DND-41 (cell line): ENCODE data around the gene MOB3C.

Experiments used
- ATAC-seq: fragments of 200-7000 bp; cut with Tn5 transposase; 3 replicates; pipeline ENCODE4 v1.9.1; 2021; ENCODE audit warnings: low read depth; ENCODE audit not compliant: insufficient read depth
- DNase-seq: peaks from one replicate; pipeline ENCODE4 v3.0.0-alpha.2; 2020
- H2AFZ ChIP-seq: 2 replicates; pipeline ENCODE4 v1.6.0; 2012; ENCODE audit warnings: low read depth, low read length
- H3K27ac ChIP-seq: 2 replicates; pipeline ENCODE4 v1.5.1; 2012; ENCODE audit warnings: low read length, inconsistent platforms
- H3K27me3 ChIP-seq: fragments of 200-600 bp; sonication (generic); 2 replicates; pipeline ENCODE4 v1.6.0; 2012; ENCODE audit warnings: low read length, mild to moderate bottlenecking, inconsistent platforms; ENCODE audit not compliant: insufficient read depth, poor library complexity
- H3K36me3 ChIP-seq: 2 replicates; pipeline ENCODE4 v1.5.1; 2012; ENCODE audit warnings: low read length, inconsistent platforms; ENCODE audit not compliant: insufficient read depth
- H3K4me1 ChIP-seq: 2 replicates; pipeline ENCODE4 v1.5.1; 2012; ENCODE audit warnings: mild to moderate bottlenecking, low read length; ENCODE audit not compliant: insufficient read depth
- H3K4me2 ChIP-seq: 2 replicates; pipeline ENCODE4 v1.6.0; 2012; ENCODE audit warnings: mild to moderate bottlenecking, moderate library complexity, low read length, inconsistent platforms; ENCODE audit not compliant: insufficient read depth
- H3K4me3 ChIP-seq, 2 experiments: fragments of 200-600 bp in 1 of 2; shearing (Covaris generic) in 1 of 2; 2 replicates each; pipeline ENCODE4 v1.5.1; 2012 to 2016; ENCODE audit warnings: inconsistent platforms in 2 of 2, low read length in 2 of 2, mild to moderate bottlenecking in 2 of 2, low read depth in 1 of 2, moderate library complexity in 1 of 2
- H3K79me2 ChIP-seq: 2 replicates; pipeline ENCODE4 v1.6.0; 2012; ENCODE audit warnings: low read length, inconsistent platforms; ENCODE audit not compliant: insufficient read depth
- H3K9ac ChIP-seq: 2 replicates; pipeline ENCODE4 v1.6.0; 2012; ENCODE audit warnings: low read depth, mild to moderate bottlenecking, inconsistent platforms, low read length, moderate library complexity
- H3K9me3 ChIP-seq: 2 replicates; pipeline ENCODE4 v1.5.1; 2012; ENCODE audit warnings: low read length, moderate library complexity, mild to moderate bottlenecking, inconsistent platforms; ENCODE audit not compliant: insufficient read depth, severe bottlenecking
- H4K20me1 ChIP-seq: 2 replicates; pipeline ENCODE4 v1.6.0; 2012; ENCODE audit warnings: low read length; ENCODE audit not compliant: insufficient read depth
- CTCF ChIP-seq: IDR thresholded peaks from 2 replicates; pipeline ENCODE4 v1.5.1; 2012; ENCODE audit warnings: borderline replicate concordance, low read length, moderate library complexity, mild to moderate bottlenecking; ENCODE audit not compliant: poor library complexity, severe bottlenecking; ENCODE audit errors: extremely low read depth
- EZH2 ChIP-seq: IDR thresholded peaks from 3 replicates; pipeline ENCODE4 v1.6.1; 2012; ENCODE audit warnings: borderline replicate concordance, low read depth, mild to moderate bottlenecking, moderate library complexity, low read length, inconsistent platforms; ENCODE audit not compliant: severe bottlenecking

Gene MOB3C

DNA sequence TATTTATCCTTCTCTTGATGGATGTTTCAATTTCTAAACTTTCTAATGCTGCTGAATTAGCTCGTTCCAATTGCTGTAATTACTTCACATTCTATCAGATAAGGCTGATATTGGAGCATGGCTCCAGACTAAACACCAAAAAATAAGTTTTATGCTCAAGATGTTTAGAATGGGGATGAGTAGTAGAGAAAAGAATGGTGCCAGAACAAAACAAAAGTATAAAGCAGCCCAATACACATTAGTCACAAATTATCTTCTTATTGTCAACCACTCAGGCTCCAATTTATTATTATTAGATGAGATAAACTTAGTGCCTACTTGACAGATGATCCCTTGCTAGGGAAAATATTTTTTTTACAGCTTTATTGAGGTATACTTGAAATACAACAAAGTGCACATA, 29.7 kb upstream of the MOB3C start:
- Histone ChIP-seq H3K27me3 (no peaks in the 10 kb centered on the region), H3K27ac (no peak overlapping the region), H4K20me1 (no peaks in the 10 kb centered on the region), H3K9me3 (peaks cover 9% of the 10 kb centered on the region), H3K4me2 (no peak overlapping the region), H3K79me2 (no peaks in the 10 kb centered on the region), H3K36me3 (peaks cover 25% of the 10 kb centered on the region; the same call in 1 of the 2 replicates), H2AFZ (no peak overlapping the region), H3K4me3 (no peak overlapping the region), H3K9ac (no peak overlapping the region), H3K4me1 (no peaks in the 10 kb centered on the region)
- TF ChIP-seq CTCF (no peak), EZH2 (no peak)
- DNase-seq = no peak
- no peak for ATAC-seq

- H3K79me2 ChIP-seq = no peaks in the 10 kb centered on the region
- no peak overlapping the region for H2AFZ ChIP-seq
- H4K20me1 ChIP-seq = no peaks in the 10 kb centered on the region
- no peak overlapping the region for H3K4me3 ChIP-seq
- H3K4me2 ChIP-seq = no peak overlapping the region
- DNase-seq = no peak
- H3K9me3 ChIP-seq = peaks cover 9% of the 10 kb centered on the region
- TF ChIP-seq EZH2 (no peak), CTCF (no peak)
- no peak overlapping the region for H3K27ac ChIP-seq
- no peak overlapping the region for H3K9ac ChIP-seq
- ATAC-seq = no peak
- H3K27me3 ChIP-seq = no peaks in the 10 kb centered on the region
- H3K36me3 ChIP-seq = peaks cover 25% of the 10 kb centered on the region; the same call in 1 of the 2 replicates
- H3K4me1 ChIP-seq = no peaks in the 10 kb centered on the region
Observed at GRCh38 chr1:46645815-46646214, 29.2 kb upstream of the MOB3C start.

DNA sequence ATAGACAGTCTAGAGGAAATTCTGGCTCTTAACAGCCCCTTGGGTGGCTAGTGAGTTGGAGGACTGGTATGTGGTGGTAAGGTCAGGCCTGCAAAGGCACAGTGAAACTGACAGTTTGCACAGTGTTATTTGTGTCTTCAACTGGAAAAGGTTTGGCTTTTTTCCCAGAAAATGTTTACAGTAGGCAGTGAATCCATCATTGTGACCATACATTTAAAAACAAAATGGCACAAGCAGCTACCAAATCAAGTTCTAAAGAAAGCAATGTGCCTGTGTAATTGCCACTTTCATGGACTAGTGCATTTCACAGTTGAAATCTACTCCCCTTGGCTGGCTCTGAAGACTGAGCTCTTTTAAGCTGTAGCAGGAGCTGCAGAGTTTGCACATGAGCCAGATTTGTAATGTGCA, 26.8 kb upstream of the MOB3C start:
- no peak overlapping the region for H3K4me2 ChIP-seq
- no peaks in the 10 kb centered on the region for H3K27me3 ChIP-seq
- ATAC-seq (no peak), DNase-seq (no peak)
- H4K20me1 ChIP-seq = no peaks in the 10 kb centered on the region
- H3K4me1 ChIP-seq = no peaks in the 10 kb centered on the region
- TF ChIP-seq EZH2 = no peak
- TF ChIP-seq CTCF = no peak
- H3K27ac ChIP-seq = no peak overlapping the region
- no peak overlapping the region for H3K4me3 ChIP-seq
- H3K79me2 ChIP-seq = no peaks in the 10 kb centered on the region
- no peak overlapping the region for H3K9ac ChIP-seq
- no peak overlapping the region for H2AFZ ChIP-seq
- H3K36me3 ChIP-seq = peaks cover 6% of the 10 kb centered on the region; the same call in 1 of the 2 replicates
- H3K9me3 ChIP-seq = no peaks in the 10 kb centered on the region

GRCh38 chr1:46642115-46642680, 25.6 kb upstream of the MOB3C start:
- H3K79me2 ChIP-seq = no peaks in the 10 kb centered on the region
- no peak for TF ChIP-seq CTCF
- no peak for TF ChIP-seq EZH2
- ATAC-seq (no peak), DNase-seq (no peak)
- H3K4me3 ChIP-seq = no peak overlapping the region
- H3K36me3 ChIP-seq = peaks cover 6% of the 10 kb centered on the region; the same call in 1 of the 2 replicates
- no peaks in the 10 kb centered on the region for H3K27me3 ChIP-seq
- H2AFZ ChIP-seq = no peak overlapping the region
- no peak overlapping the region for H3K4me2 ChIP-seq
- no peak overlapping the region for H3K9ac ChIP-seq
- H3K27ac ChIP-seq = no peak overlapping the region
- no peaks in the 10 kb centered on the region for H3K4me1 ChIP-seq
- H3K9me3 ChIP-seq = no peaks in the 10 kb centered on the region
- H4K20me1 ChIP-seq = no peaks in the 10 kb centered on the region
